C4-2B (cell line): ENCODE results near the gene FBRSL1.

Source experiments
- H3K27ac ChIP-seq: fragments of 450-650 bp; 2 replicates; pipeline ENCODE4 v1.5.1; 2017
- CTCF ChIP-seq: fragments of 450-650 bp; conservative IDR thresholded peaks from 2 replicates; pipeline ENCODE4 v1.5.1; 2017; ENCODE audit warnings: mild to moderate bottlenecking
- ZFX ChIP-seq: fragments of 450-650 bp; IDR thresholded peaks from 2 replicates; pipeline ENCODE4 v1.6.1; 2017

FBRSL1 gene

GRCh38 chr12:132489078-132489601 lies 811 bp upstream of the FBRSL1 start:
- TF ChIP-seq CTCF (no peak), ZFX (no peak)
- H3K27ac ChIP-seq: no peak overlapping the region; the same call in 1 of the 2 replicates

GRCh38 chr12:132490422-132491137 lies 629 bp downstream of the FBRSL1 start:
- TF ChIP-seq ZFX (peak; percentile 44; the same call in 1 of the 2 replicates), CTCF (no peak)
- H3K27ac ChIP-seq: peak overlapping the region; percentile 94

DNA sequence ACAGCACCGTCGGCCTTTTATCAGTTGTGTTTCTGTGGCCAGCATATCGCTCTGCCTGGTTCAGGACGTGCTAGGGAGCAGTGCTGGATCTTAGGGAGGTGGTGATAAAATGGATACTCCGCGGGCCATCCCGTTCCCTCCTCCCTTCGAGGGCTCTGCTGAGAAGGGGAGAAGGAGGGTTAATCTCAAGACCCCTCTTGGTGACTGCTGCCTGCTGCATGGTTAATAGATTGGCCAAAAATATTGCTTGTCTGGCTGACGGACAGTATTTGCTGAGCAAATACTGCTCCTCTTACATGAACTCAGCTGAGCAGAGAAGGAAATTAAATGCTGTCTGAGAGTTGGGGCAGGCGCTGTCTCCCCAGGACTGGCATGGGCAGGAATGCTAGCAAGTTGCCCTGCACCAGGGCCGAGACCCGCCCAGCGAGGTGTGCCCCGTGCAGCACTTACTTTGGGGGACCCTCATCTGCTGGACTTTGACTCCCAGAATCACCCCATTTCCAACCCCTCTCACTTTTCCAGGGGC lies 1.2 kb downstream of the FBRSL1 start:
- H3K27ac ChIP-seq: peak overlapping the region; percentile 94
- TF ChIP-seq CTCF (no peak), ZFX (no peak)

- H3K27ac ChIP-seq: peak overlapping the region; percentile 94
- no peak for TF ChIP-seq CTCF
- TF ChIP-seq ZFX: no peak
These were observed 1.9 kb downstream of the FBRSL1 start for GRCh38 chr12:132491761-132492378.

DNA sequence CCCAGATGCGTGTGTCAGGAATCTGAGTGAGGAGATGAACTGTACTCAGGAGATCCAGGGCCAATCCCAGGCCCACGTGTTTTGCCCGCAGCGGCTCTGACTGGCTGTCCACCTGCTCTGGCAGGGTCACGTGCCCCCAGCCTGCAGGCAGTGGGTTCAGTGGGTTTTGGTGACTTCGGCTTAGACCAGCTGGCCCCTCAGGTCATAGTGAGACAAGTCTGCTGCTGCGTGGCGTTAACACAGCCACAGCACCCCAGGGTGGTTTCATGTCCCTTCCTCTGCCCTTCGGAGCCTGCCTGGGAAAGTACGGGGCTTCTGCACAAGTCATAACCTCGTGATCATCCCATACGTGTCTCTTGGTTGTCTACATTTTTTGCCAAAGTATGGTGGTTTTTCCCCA lies 2.6 kb downstream of the FBRSL1 start:
- TF ChIP-seq CTCF: no peak
- TF ChIP-seq ZFX: no peak
- peak overlapping the region; percentile 94 for H3K27ac ChIP-seq

GRCh38 chr12:132492951-132493350 lies 3.0 kb downstream of the FBRSL1 start:
- no peak for TF ChIP-seq CTCF
- TF ChIP-seq ZFX: no peak
- peak overlapping the region; percentile 94 for H3K27ac ChIP-seq
